ENCODE measurements around the gene GLRX3.

GRCh38 chr10:130195746-130196294 lies 59.6 kb downstream of the GLRX3 start:
- no peak for TF ChIP-seq EP300 (IDR thresholded peaks at IDR 0.05; ENCODE audit: borderline replicate concordance)
- TF ChIP-seq CEBPB (IDR thresholded peaks at IDR 0.05), result no peak
- no peak for TF ChIP-seq YY1 (IDR thresholded peaks at IDR 0.05; ENCODE audit: low read depth)
- TF ChIP-seq REST (IDR thresholded peaks at IDR 0.05; ENCODE audit: low read depth), result no peak
- TF ChIP-seq TAF1 (IDR thresholded peaks at IDR 0.05; ENCODE audit: low read depth), result no peak
- TF ChIP-seq EGR1 (IDR thresholded peaks at IDR 0.05), result no peak
- TF ChIP-seq ZBTB7A (IDR thresholded peaks at IDR 0.05; ENCODE audit: low read depth), result no peak
- no peak for TF ChIP-seq RAD21 (IDR thresholded peaks at IDR 0.05; ENCODE audit: low read depth)
- no peak for TF ChIP-seq TCF12 (IDR thresholded peaks at IDR 0.05; ENCODE audit: low read depth)
- no peak for TF ChIP-seq CREB1 (IDR thresholded peaks at IDR 0.05; ENCODE audit: low read depth)
- TF ChIP-seq NFIC (IDR thresholded peaks at IDR 0.05), result no peak
- TF ChIP-seq MAX (IDR thresholded peaks at IDR 0.05), result no peak
- TF ChIP-seq FOXM1 (IDR thresholded peaks at IDR 0.05; ENCODE audit: borderline replicate concordance, low read depth), result no peak
- TF ChIP-seq, protein P1, sequence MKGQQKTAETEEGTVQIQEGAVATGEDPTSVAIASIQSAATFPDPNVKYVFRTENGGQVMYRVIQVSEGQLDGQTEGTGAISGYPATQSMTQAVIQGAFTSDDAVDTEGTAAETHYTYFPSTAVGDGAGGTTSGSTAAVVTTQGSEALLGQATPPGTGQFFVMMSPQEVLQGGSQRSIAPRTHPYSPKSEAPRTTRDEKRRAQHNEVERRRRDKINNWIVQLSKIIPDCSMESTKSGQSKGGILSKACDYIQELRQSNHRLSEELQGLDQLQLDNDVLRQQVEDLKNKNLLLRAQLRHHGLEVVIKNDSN (IDR thresholded peaks at IDR 0.05), result no peak

All from Ishikawa (cell line).